GM12878 (cell line): Measurements from ENCODE around the gene KLK13. TPM values are rescaled to one million over a fixed set of nuclear protein-coding genes. Genes with fewer than 3 reads are reported as not detected.

ENCODE experiments used
- ATAC-seq: fragments of 200-7000 bp; cut with Tn5 transposase; 3 replicates; pipeline ENCODE4 v1.9.1; 2020; ENCODE audit warnings: mild to moderate bottlenecking, moderate library complexity
- BruUV-seq: library from RNA; stranded (reverse); fragments of 400-500 nt; replicated peaks from 2 replicates; lab custom pipeline; 2021; lab: Mats Ljungman, UMichigan
- CTCF ChIA-PET: fragments of 300-600 bp; sonication (Branson Sonifier 250); formaldehyde crosslinking; extraction: SDS; loops from one replicate; lab custom pipeline; 2021; ENCODE audit warnings: inconsistent platforms; lab: Yijun Ruan, JAX
- POLR2A ChIA-PET: fragments of 350-600 bp; formaldehyde crosslinking; extraction: SDS; loops from one replicate; lab custom pipeline; 2021; ENCODE audit warnings: inconsistent platforms; lab: Charles Lee
- RAD21 ChIA-PET: fragments of 300-600 bp; sonication (Branson Sonifier 250); formaldehyde crosslinking; loops from one replicate; lab custom pipeline; 2023; ENCODE audit warnings: antibody characterized with exemption; ENCODE audit not compliant: unreplicated experiment; lab: Charles Lee
- SMC1A ChIA-PET: fragments of 300-600 bp; sonication (Branson Sonifier 250); formaldehyde crosslinking; loops from one replicate; lab custom pipeline; 2023; ENCODE audit not compliant: unreplicated experiment, uncharacterized antibody; lab: Charles Lee
- DNase-seq: peaks from one replicate; pipeline ENCODE4 v3.0.0-alpha.2; 2011; ENCODE audit warnings: low read depth, low spot score
- FAIRE-seq: peaks from 3 replicates; lab custom pipeline; 2011; peaks lifted over from hg19 to GRCh38; lab: Jason Lieb, UNC
- H2AFZ ChIP-seq: 2 replicates; pipeline ENCODE4 v1.6.0; 2011; ENCODE audit warnings: low read depth, low read length, control low read depth; ENCODE audit not compliant: control insufficient read depth
- H3K27ac ChIP-seq: 2 replicates; pipeline ENCODE4 v1.5.1; 2011; ENCODE audit warnings: control low read depth; ENCODE audit not compliant: control insufficient read depth, insufficient read depth
- H3K27me3 ChIP-seq, 2 experiments: replicated peaks in 1 of 2; 2 replicates each; pipeline versions ENCODE4 v1.6.0 to v1.6.1; 2011; ENCODE audit warnings: low read length in 1 of 2; ENCODE audit not compliant: control insufficient read depth in 2 of 2, insufficient read depth in 2 of 2
- H3K36me3 ChIP-seq, 2 experiments: 2 replicates each; pipeline ENCODE4 v1.5.1; 2011; ENCODE audit warnings: low read length in 1 of 2; ENCODE audit not compliant: control insufficient read depth in 2 of 2, insufficient read depth in 2 of 2
- H3K4me1 ChIP-seq: 2 replicates; pipeline ENCODE4 v1.6.1; 2011; ENCODE audit warnings: mild to moderate bottlenecking, low read length, moderate library complexity, mixed read lengths; ENCODE audit not compliant: control insufficient read depth, insufficient read depth
- H3K4me2 ChIP-seq: 2 replicates; pipeline ENCODE4 v1.6.0; 2011; ENCODE audit warnings: control low read depth; ENCODE audit not compliant: control insufficient read depth, insufficient read depth
- H3K4me3 ChIP-seq: fragments of 200-600 bp; sonication (generic); 2 replicates; pipeline ENCODE4 v1.5.1; 2016
- H3K79me2 ChIP-seq: 2 replicates; pipeline ENCODE4 v1.6.0; 2011; ENCODE audit warnings: low read length; ENCODE audit not compliant: control insufficient read depth, insufficient read depth
- H3K9ac ChIP-seq: 2 replicates; pipeline ENCODE4 v1.8.0; 2011; ENCODE audit warnings: low read length, control low read depth, mixed read lengths; ENCODE audit not compliant: control insufficient read depth, insufficient read depth
- H3K9me3 ChIP-seq: replicated peaks from 3 replicates; pipeline ENCODE4 v1.5.1; 2011; ENCODE audit warnings: mild to moderate bottlenecking, low read length; ENCODE audit not compliant: control insufficient read depth, insufficient read depth
- H4K20me1 ChIP-seq: 2 replicates; pipeline ENCODE4 v1.6.0; 2011; ENCODE audit not compliant: control insufficient read depth, insufficient read depth
- BACH1 ChIP-seq: fragments of 450-650 bp; IDR thresholded peaks from 2 replicates; pipeline ENCODE4 v1.6.1; 2017; ENCODE audit warnings: mild to moderate bottlenecking, borderline replicate concordance
- CHD1 ChIP-seq: IDR thresholded peaks from 2 replicates; pipeline ENCODE4 v1.6.1; 2012; ENCODE audit warnings: low read depth, low read length, improper control_type of control experiment
- CREM ChIP-seq: IDR thresholded peaks from 2 replicates; pipeline ENCODE4 v1.6.1; 2014; ENCODE audit warnings: antibody characterized with exemption, low read depth
- EED ChIP-seq: sonication (generic); IDR thresholded peaks from 2 replicates; pipeline ENCODE4 v1.6.1; 2016; ENCODE audit warnings: antibody characterized with exemption, low read depth
- NFYB ChIP-seq: IDR thresholded peaks from 2 replicates; pipeline ENCODE4 v1.6.1; 2011; ENCODE audit warnings: low read depth, mild to moderate bottlenecking, low read length, improper control_type of control experiment, moderate library complexity; ENCODE audit not compliant: insufficient read depth
- PAX8 ChIP-seq: fragments of 450-650 bp; IDR thresholded peaks from 2 replicates; pipeline ENCODE4 v1.6.1; 2017; ENCODE audit warnings: mild to moderate bottlenecking, moderate library complexity
- PML ChIP-seq: IDR thresholded peaks from 2 replicates; pipeline ENCODE4 v1.6.1; 2012; ENCODE audit warnings: low read length, inconsistent platforms
- RBBP5 ChIP-seq: fragments of 200-600 bp; sonication (generic); conservative IDR thresholded peaks from 2 replicates; pipeline ENCODE4 v1.6.1; 2016
- RUNX3 ChIP-seq: IDR thresholded peaks from 2 replicates; pipeline ENCODE4 v1.6.1; 2012; ENCODE audit warnings: low read length, inconsistent platforms
- SP1 ChIP-seq: IDR thresholded peaks from one replicate; pipeline ENCODE4 v1.6.1; 2011; ENCODE audit warnings: low read depth, low read length
- SREBF2 ChIP-seq: IDR thresholded peaks from 2 replicates; pipeline ENCODE4 v1.6.1; 2012; ENCODE audit warnings: mild to moderate bottlenecking, low read length
- YBX1 ChIP-seq: fragments of 450-650 bp; IDR thresholded peaks from 2 replicates; pipeline ENCODE4 v1.6.1; 2016; ENCODE audit warnings: antibody characterized with exemption
- WGBS: methylation state at CpG from one replicate; pipeline ENCODE4 v1.1.6; 2016; ENCODE audit warnings: low lambda C conversion rate; ENCODE audit not compliant: insufficient replicate concordance, insufficient coverage; ENCODE audit errors: missing lambda C conversion rate; 5-methylcytosine and 5-hydroxymethylcytosine counted together
- in situ Hi-C: fragments of 300-500 bp; cut with MboI; formaldehyde crosslinking; loops from 9 replicates; pipeline ENCODE4 v1.14.3; 2018; ENCODE audit warnings: mixed read lengths
- intact Hi-C: fragments of 100-400 bp; cut with micrococcal nuclease; formaldehyde crosslinking; loops from one replicate; pipeline ENCODE4 v1.14.2; 2022; ENCODE audit not compliant: unreplicated experiment
- polyA plus RNA-seq, 11 experiments: library from polyadenylated mRNA; depleted of rRNA in 4 of 11; unstranded in 6 of 11; stranded (reverse) in 5 of 11; fragments of >200 nt; fragmentation: Nextera tagmentation in 4 of 11; fragmentation: Illumina TruSeq in 1 of 11; extraction: Ambion mirVana in 4 of 11; extraction: Trizol in 1 of 11; gene quantifications; 1 replicate in 1 of 11; 2 replicates in 10 of 11; pipeline versions ENCODE4 v1.2.1 to v1.2.3, GENCODE V29; 2011 to 2016; ENCODE audit warnings: inconsistent platforms in 2 of 11, missing spikeins in 2 of 11, low read depth in 1 of 11
- total RNA-seq, 4 experiments: library from RNA; depleted of rRNA in 3 of 4; stranded (reverse); fragments of >200 nt in 3 of 4; fragmentation: Illumina TruSeq in 1 of 4; extraction: Trizol in 1 of 4; gene quantifications; 2 replicates each; pipeline versions ENCODE4 v1.2.1 to v1.2.3, GENCODE V29; 2013 to 2021
- TF ChIP-seq, protein P1 (sequence below): IDR thresholded peaks from 2 replicates; pipeline ENCODE4 v1.6.1; 2012; ENCODE audit warnings: improper control_type of control experiment, low read depth, low read length; ENCODE audit not compliant: insufficient replicate concordance
- TF ChIP-seq, protein P2 (sequence below): IDR thresholded peaks from 2 replicates; pipeline ENCODE4 v1.6.1; 2011; ENCODE audit warnings: borderline replicate concordance, low read depth, mild to moderate bottlenecking, moderate library complexity, low read length; ENCODE audit not compliant: insufficient read depth, poor library complexity, severe bottlenecking

Gene KLK13
- total and polyA plus RNA-seq, 10 of the 15 experiments (the other 5 are each of a cell fraction or from before 2014, with no cell fraction given): not detected

DNA sequence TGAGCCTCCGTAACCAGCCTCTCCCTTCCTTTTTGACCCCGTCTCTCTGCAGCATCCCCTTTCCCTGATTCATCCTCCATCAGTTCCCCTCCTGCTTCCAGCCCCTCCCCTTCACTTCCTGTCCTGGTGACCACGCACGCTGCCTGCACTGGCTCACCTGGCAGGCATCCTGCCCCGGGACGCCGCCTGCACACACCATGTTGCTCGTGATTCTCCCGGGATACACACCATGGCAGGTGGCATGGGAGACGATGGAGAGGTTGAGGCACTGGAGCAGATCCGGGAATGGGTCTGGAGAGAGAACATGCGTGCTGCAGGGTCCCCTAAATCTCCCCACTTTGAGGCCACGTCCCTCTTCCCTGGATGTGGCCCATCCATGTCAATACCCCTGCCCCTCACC is 34.3 kb downstream of the KLK13 start:
- no peaks in the 10 kb centered on the region for H3K4me1 ChIP-seq
- ATAC-seq (no peak), DNase-seq (no peak), FAIRE-seq (no peak)
- in situ Hi-C loops: no loop called here
- H3K27me3 ChIP-seq: no peaks in the 10 kb centered on the region; a peak in 1 of 4 replicates
- no peaks in the 10 kb centered on the region for H4K20me1 ChIP-seq
- H3K9me3 ChIP-seq: no peaks in the 10 kb centered on the region
- H3K79me2 ChIP-seq: no peaks in the 10 kb centered on the region
- H3K4me2 ChIP-seq: no peak overlapping the region
- H2AFZ ChIP-seq: no peak overlapping the region
- no peaks in the 10 kb centered on the region for H3K36me3 ChIP-seq
- intact Hi-C loops: no loop called here
- no peak overlapping the region for H3K9ac ChIP-seq
- SMC1A ChIA-PET: no interaction called here
- CTCF ChIA-PET: no interaction called here
- H3K4me3 ChIP-seq: no peak overlapping the region
- no peak overlapping the region for H3K27ac ChIP-seq
- TF ChIP-seq YBX1 (no peak), SP1 (no peak), EED (no peak), SREBF2 (no peak), RBBP5 (no peak), BACH1 (no peak), PAX8 (no peak), RUNX3 (no peak)
- WGBS: 33% methylated on average over 13 of the region's 13 CpGs
- no TSS peak for BruUV-seq
- RAD21 ChIA-PET: no interaction called here
- POLR2A ChIA-PET: no interaction called here

DNA sequence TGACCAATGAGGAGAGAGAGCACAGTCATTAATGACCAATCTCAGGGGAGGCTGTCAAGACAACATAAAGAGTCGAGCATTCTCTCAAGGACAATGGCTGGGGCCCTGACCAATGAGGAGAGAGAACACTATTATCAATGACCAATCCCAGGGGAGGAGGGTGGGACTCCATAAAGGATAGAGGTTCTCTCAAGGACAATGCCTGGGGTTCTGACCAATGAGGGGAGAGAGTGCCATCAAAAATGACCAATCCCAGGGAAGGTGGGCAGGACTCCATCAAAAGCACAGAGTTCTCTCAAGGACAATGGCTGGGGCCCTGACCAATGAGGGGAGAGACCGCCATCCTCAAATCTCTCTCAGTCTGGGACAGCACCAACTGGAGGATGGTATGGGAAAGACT is 35.2 kb downstream of the KLK13 start:
- no TSS peak for BruUV-seq
- Histone ChIP-seq H3K27ac (no peak overlapping the region), H3K79me2 (no peaks in the 10 kb centered on the region), H3K27me3 (no peaks in the 10 kb centered on the region), H3K9me3 (no peaks in the 10 kb centered on the region), H3K4me1 (no peaks in the 10 kb centered on the region), H3K4me2 (no peak overlapping the region), H2AFZ (no peak overlapping the region), H3K36me3 (no peaks in the 10 kb centered on the region), H4K20me1 (no peaks in the 10 kb centered on the region), H3K9ac (no peak overlapping the region), H3K4me3 (no peak overlapping the region)
- TF ChIP-seq PML: no peak
- TF ChIP-seq, protein P1, sequence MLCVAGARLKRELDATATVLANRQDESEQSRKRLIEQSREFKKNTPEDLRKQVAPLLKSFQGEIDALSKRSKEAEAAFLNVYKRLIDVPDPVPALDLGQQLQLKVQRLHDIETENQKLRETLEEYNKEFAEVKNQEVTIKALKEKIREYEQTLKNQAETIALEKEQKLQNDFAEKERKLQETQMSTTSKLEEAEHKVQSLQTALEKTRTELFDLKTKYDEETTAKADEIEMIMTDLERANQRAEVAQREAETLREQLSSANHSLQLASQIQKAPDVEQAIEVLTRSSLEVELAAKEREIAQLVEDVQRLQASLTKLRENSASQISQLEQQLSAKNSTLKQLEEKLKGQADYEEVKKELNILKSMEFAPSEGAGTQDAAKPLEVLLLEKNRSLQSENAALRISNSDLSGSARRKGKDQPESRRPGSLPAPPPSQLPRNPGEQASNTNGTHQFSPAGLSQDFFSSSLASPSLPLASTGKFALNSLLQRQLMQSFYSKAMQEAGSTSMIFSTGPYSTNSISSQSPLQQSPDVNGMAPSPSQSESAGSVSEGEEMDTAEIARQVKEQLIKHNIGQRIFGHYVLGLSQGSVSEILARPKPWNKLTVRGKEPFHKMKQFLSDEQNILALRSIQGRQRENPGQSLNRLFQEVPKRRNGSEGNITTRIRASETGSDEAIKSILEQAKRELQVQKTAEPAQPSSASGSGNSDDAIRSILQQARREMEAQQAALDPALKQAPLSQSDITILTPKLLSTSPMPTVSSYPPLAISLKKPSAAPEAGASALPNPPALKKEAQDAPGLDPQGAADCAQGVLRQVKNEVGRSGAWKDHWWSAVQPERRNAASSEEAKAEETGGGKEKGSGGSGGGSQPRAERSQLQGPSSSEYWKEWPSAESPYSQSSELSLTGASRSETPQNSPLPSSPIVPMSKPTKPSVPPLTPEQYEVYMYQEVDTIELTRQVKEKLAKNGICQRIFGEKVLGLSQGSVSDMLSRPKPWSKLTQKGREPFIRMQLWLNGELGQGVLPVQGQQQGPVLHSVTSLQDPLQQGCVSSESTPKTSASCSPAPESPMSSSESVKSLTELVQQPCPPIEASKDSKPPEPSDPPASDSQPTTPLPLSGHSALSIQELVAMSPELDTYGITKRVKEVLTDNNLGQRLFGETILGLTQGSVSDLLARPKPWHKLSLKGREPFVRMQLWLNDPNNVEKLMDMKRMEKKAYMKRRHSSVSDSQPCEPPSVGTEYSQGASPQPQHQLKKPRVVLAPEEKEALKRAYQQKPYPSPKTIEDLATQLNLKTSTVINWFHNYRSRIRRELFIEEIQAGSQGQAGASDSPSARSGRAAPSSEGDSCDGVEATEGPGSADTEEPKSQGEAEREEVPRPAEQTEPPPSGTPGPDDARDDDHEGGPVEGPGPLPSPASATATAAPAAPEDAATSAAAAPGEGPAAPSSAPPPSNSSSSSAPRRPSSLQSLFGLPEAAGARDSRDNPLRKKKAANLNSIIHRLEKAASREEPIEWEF: no peak
- peak; percentile 66; the same call in 1 of the 2 replicates for TF ChIP-seq NFYB
- TF ChIP-seq CHD1: no peak
- TF ChIP-seq, protein P2, sequence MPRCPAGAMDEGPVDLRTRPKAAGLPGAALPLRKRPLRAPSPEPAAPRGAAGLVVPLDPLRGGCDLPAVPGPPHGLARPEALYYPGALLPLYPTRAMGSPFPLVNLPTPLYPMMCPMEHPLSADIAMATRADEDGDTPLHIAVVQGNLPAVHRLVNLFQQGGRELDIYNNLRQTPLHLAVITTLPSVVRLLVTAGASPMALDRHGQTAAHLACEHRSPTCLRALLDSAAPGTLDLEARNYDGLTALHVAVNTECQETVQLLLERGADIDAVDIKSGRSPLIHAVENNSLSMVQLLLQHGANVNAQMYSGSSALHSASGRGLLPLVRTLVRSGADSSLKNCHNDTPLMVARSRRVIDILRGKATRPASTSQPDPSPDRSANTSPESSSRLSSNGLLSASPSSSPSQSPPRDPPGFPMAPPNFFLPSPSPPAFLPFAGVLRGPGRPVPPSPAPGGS: no peak
- TF ChIP-seq CREM: no peak
- WGBS: 45% methylated on average over 2 of the region's 2 CpGs
- FAIRE-seq (no peak), ATAC-seq (no peak), DNase-seq (no peak)
- ChIA-PET CTCF (no interaction called here), RAD21 (no interaction called here), SMC1A (no interaction called here), POLR2A (no interaction called here)
- in situ Hi-C loops (no loop called here), intact Hi-C loops (no loop called here)
